ENCODE data around the gene ARHGAP28. TPM values are rescaled to one million over a fixed set of nuclear protein-coding genes. Genes with fewer than 3 reads are reported as not detected.

Gene ARHGAP28
- total RNA-seq, 2 experiments from 2014 or later, result not detected

GRCh38 chr18:6747646-6748045, 18.1 kb downstream of the ARHGAP28 start:
- no peak overlapping the region for H3K27ac Mint-ChIP-seq
- no peaks in the 10 kb centered on the region for H3K4me1 Mint-ChIP-seq (ENCODE audit: low read depth)
- H3K36me3 ChIP-seq (ENCODE audit: insufficient read depth, low read length), result no peaks in the 10 kb centered on the region
- no peak for TF ChIP-seq CTCF (IDR thresholded peaks at IDR 0.05)
- no peak overlapping the region for H3K4me3 Mint-ChIP-seq
- CTCF ChIA-PET, result no interaction called here
- H3K9me3 ChIP-seq (ENCODE audit: control insufficient read depth in 1 of 2, insufficient read depth in 1 of 2, low read length in 2 of 2), result no peaks in the 10 kb centered on the region
- H3K27ac ChIP-seq (ENCODE audit: low read depth in 1 of 2, low read length in 2 of 2), result no peak overlapping the region
- H3K9me3 Mint-ChIP-seq, result peaks cover 5% of the 10 kb centered on the region
- no peak overlapping the region for H3K4me3 ChIP-seq (ENCODE audit: low read length)
- intact Hi-C loops (cut with DNase I, micrococcal nuclease), result no loop called here
- no peaks in the 10 kb centered on the region for H3K27me3 Mint-ChIP-seq
- H3K36me3 Mint-ChIP-seq (ENCODE audit: low read depth), result no peaks in the 10 kb centered on the region
- no peak for ATAC-seq (ENCODE audit: poor library complexity)
- POLR2A ChIA-PET, result no interaction called here
- no peaks in the 10 kb centered on the region for H3K4me1 ChIP-seq (ENCODE audit: insufficient read depth, low read length)
- no peaks in the 10 kb centered on the region for H3K27me3 ChIP-seq (ENCODE audit: control insufficient read depth in 1 of 2, insufficient read depth in 2 of 2, low read length in 2 of 2)
- DNase-seq, result no peak

- H3K27me3 Mint-ChIP-seq, result no peaks in the 10 kb centered on the region
- CTCF ChIA-PET, result no interaction called here
These were observed 18.7 kb downstream of the ARHGAP28 start for GRCh38 chr18:6748241-6748640.

GRCh38 chr18:6750411-6750810, 20.9 kb downstream of the ARHGAP28 start:
- H3K27ac Mint-ChIP-seq, result no peak overlapping the region
- Histone ChIP-seq H3K27me3 (ENCODE audit: control insufficient read depth in 1 of 2, insufficient read depth in 2 of 2, low read length in 2 of 2) (no peaks in the 10 kb centered on the region), H3K4me1 (ENCODE audit: insufficient read depth, low read length) (no peaks in the 10 kb centered on the region), H3K27ac (ENCODE audit: low read depth in 1 of 2, low read length in 2 of 2) (no peak overlapping the region), H3K9me3 (ENCODE audit: control insufficient read depth in 1 of 2, insufficient read depth in 1 of 2, low read length in 2 of 2) (peaks cover 0 to 3% of the 10 kb centered on the region in 2 experiments), H3K4me3 (ENCODE audit: low read length) (no peak overlapping the region), H3K36me3 (ENCODE audit: insufficient read depth, low read length) (no peaks in the 10 kb centered on the region)
- intact Hi-C loops (cut with DNase I, micrococcal nuclease), result no loop called here
- peaks cover 5% of the 10 kb centered on the region for H3K9me3 Mint-ChIP-seq
- no peaks in the 10 kb centered on the region for H3K27me3 Mint-ChIP-seq
- no peaks in the 10 kb centered on the region for H3K4me1 Mint-ChIP-seq (ENCODE audit: low read depth)
- ChIA-PET CTCF (no interaction called here), POLR2A (no interaction called here)
- no peak for DNase-seq
- TF ChIP-seq CTCF (IDR thresholded peaks at IDR 0.05), result no peak
- no peak overlapping the region for H3K4me3 Mint-ChIP-seq
- no peak for ATAC-seq (ENCODE audit: poor library complexity)
- H3K36me3 Mint-ChIP-seq (ENCODE audit: low read depth), result no peaks in the 10 kb centered on the region

More at GRCh38 chr18:6748241-6748640, 18.7 kb downstream of the ARHGAP28 start:
- no peaks in the 10 kb centered on the region for H3K4me1 ChIP-seq (ENCODE audit: insufficient read depth, low read length)
- no peak overlapping the region for H3K4me3 ChIP-seq (ENCODE audit: low read length)
- H3K27ac ChIP-seq (ENCODE audit: low read depth in 1 of 2, low read length in 2 of 2), result no peak overlapping the region
- H3K9me3 Mint-ChIP-seq, result peaks cover 5% of the 10 kb centered on the region
- POLR2A ChIA-PET, result no interaction called here
- H3K36me3 Mint-ChIP-seq (ENCODE audit: low read depth), result no peaks in the 10 kb centered on the region
- H3K4me1 Mint-ChIP-seq (ENCODE audit: low read depth), result no peaks in the 10 kb centered on the region
- no peaks in the 10 kb centered on the region for H3K9me3 ChIP-seq (ENCODE audit: control insufficient read depth in 1 of 2, insufficient read depth in 1 of 2, low read length in 2 of 2)
- no peaks in the 10 kb centered on the region for H3K36me3 ChIP-seq (ENCODE audit: insufficient read depth, low read length)
- no peak for TF ChIP-seq CTCF (IDR thresholded peaks at IDR 0.05)
- DNase-seq (no peak), ATAC-seq (ENCODE audit: poor library complexity) (no peak)
- H3K27ac Mint-ChIP-seq, result no peak overlapping the region
- no peaks in the 10 kb centered on the region for H3K27me3 ChIP-seq (ENCODE audit: control insufficient read depth in 1 of 2, insufficient read depth in 2 of 2, low read length in 2 of 2)
- H3K4me3 Mint-ChIP-seq, result no peak overlapping the region
- intact Hi-C loops (cut with DNase I, micrococcal nuclease), result no loop called here
